Measurements from ENCODE around the gene CADPS. TPM values are rescaled to one million over a fixed set of nuclear protein-coding genes. Genes with fewer than 3 reads are reported as not detected.

Gene CADPS
- total and polyA plus RNA-seq, 8 donors, result 0.50 to 2.9 (median 2.2) TPM

- H3K27me3 ChIP-seq, result peaks cover 0 to 9% of the 10 kb centered on the region in 2 donors
- no peaks in the 10 kb centered on the region for H3K9me3 ChIP-seq
- ATAC-seq (no peak), DNase-seq (no peak)
- intact Hi-C loops (cut with DNase I), result no loop called here
- no peaks in the 10 kb centered on the region for H3K4me1 ChIP-seq
- TF ChIP-seq CTCF (IDR thresholded peaks at IDR 0.05), result no peak
- no peak overlapping the region for H3K4me3 ChIP-seq
- no peaks in the 10 kb centered on the region for H3K36me3 ChIP-seq
- no peak overlapping the region for H3K27ac ChIP-seq
These were observed 242.5 kb downstream of the CADPS start for GRCh38 chr3:62632510-62633294.

- H3K4me1 ChIP-seq, result no peaks in the 10 kb centered on the region
- DNase-seq (peak in 1 of 4 donors; percentile 16), ATAC-seq (no peak)
- TF ChIP-seq CTCF (IDR thresholded peaks at IDR 0.05), result no peak
- peaks cover 4 to 9% of the 10 kb centered on the region in 2 donors for H3K27me3 ChIP-seq
- H3K9me3 ChIP-seq, result no peaks in the 10 kb centered on the region
- no peak overlapping the region for H3K4me3 ChIP-seq
- intact Hi-C loops (cut with DNase I), result no loop called here
- H3K27ac ChIP-seq, result no peak overlapping the region
- no peaks in the 10 kb centered on the region for H3K36me3 ChIP-seq
These were observed 243.7 kb downstream of the CADPS start for GRCh38 chr3:62631488-62631887.

GRCh38 chr3:62630664-62631063, 244.6 kb downstream of the CADPS start:
- no peaks in the 10 kb centered on the region for H3K9me3 ChIP-seq
- H3K27me3 ChIP-seq, result peaks cover 4 to 9% of the 10 kb centered on the region in 2 donors

GRCh38 chr3:62625268-62625667, 249.9 kb downstream of the CADPS start:
- intact Hi-C loops (cut with DNase I), result no loop called here
- ATAC-seq, result no peak
- no peak overlapping the region for H3K27ac ChIP-seq
- no peak overlapping the region for H3K4me3 ChIP-seq
- peaks cover 0 to 4% of the 10 kb centered on the region in 2 donors for H3K27me3 ChIP-seq
- H3K36me3 ChIP-seq, result no peaks in the 10 kb centered on the region
- no peaks in the 10 kb centered on the region for H3K9me3 ChIP-seq
- no peak for TF ChIP-seq CTCF (IDR thresholded peaks at IDR 0.05)
- DNase-seq, result no peak
- no peaks in the 10 kb centered on the region for H3K4me1 ChIP-seq

More at GRCh38 chr3:62630664-62631063, 244.6 kb downstream of the CADPS start:
- intact Hi-C loops (cut with DNase I), result no loop called here
- peak; percentile 52 for ATAC-seq
- DNase-seq, result no peak
- no peak overlapping the region for H3K4me3 ChIP-seq
- H3K36me3 ChIP-seq, result no peaks in the 10 kb centered on the region
- no peak overlapping the region for H3K27ac ChIP-seq
- H3K4me1 ChIP-seq, result no peaks in the 10 kb centered on the region
- TF ChIP-seq CTCF (IDR thresholded peaks at IDR 0.05), result no peak

- Histone ChIP-seq H3K27me3 (peaks cover 0 to 4% of the 10 kb centered on the region in 2 donors), H3K4me1 (no peaks in the 10 kb centered on the region), H3K4me3 (no peak overlapping the region), H3K9me3 (no peaks in the 10 kb centered on the region), H3K36me3 (no peaks in the 10 kb centered on the region), H3K27ac (no peak overlapping the region)
- no peak for TF ChIP-seq CTCF (IDR thresholded peaks at IDR 0.05)
- ATAC-seq, result no peak
- intact Hi-C loops (cut with DNase I), result no loop called here
- DNase-seq, result no peak
These were observed 251.0 kb downstream of the CADPS start for GRCh38 chr3:62624185-62624584.

Measured in left lung (tissue), 10 donors.